Measurements from ENCODE around the gene WASF2. TPM values are rescaled to one million over a fixed set of nuclear protein-coding genes. Genes with fewer than 3 reads are reported as not detected.

Gene WASF2
- total and polyA plus RNA-seq, 2 of the 4 experiments (the other 2 are of a cell fraction) = 7.9 to 45.4 TPM

DNA sequence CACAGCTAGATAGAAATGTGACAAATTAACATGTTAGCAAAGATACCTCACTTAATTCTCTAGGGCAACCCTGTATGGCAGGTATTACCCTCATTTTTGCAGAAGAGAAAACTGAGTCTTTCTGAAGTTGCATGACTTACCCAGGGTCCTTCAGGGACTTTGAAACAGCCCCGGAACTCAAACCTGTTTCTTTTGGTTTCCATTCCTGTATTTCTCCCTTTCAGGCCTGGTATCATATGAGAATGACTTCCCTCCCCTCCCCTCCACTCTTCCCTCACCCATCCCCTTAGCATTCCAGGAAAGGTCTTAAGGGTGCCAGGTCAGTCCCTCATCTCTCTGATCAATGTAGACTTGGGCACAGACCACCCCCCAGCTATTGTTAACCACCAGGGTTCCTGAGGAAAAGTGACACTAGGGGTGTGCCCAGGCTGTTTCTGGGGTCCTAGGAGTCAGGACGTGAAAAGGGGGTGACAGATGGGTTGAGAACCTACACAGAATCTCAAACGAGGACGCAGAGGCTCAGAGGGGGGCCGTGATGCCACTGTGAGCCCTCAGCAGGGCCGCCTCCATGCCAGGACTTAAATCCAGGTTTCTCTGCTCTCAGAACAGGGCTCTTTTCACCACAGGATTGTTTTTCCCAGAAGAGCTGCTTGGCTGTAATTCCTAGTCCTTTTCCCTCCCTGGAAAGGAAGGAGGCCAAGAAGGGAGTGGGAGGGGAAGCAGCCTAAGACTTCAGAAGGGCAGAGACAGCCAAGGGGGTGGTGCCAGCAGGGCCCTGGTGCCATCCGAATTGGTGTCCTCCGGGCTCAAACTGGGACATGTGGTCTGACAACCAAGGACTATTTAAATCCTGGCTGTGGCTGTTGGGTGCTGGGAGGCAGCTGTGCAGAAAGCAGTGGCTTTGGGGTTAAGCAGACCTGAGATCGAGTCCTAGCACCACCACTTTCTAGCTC, 2.1 kb upstream of the WASF2 start:
- no peak for ATAC-seq (ENCODE audit: low read depth)
- H4K5ac ChIP-seq (ENCODE audit: low read depth, low read length) = peak overlapping the region; percentile 45
- 0 out of 2 replicates have a peak overlapping the region, but pooled peaks have one; percentile 5 for H3K4ac ChIP-seq (ENCODE audit: low read depth, low read length)
- no peak overlapping the region for H3K23ac ChIP-seq (ENCODE audit: low read depth, low read length)
- POLR2A ChIA-PET (ENCODE audit: unreplicated experiment) = no interaction called here
- no peak for TF ChIP-seq MAFK (IDR thresholded peaks at IDR 0.05; ENCODE audit: low read depth, low read length)
- TF ChIP-seq MXI1 (IDR thresholded peaks at IDR 0.05; ENCODE audit: borderline replicate concordance, low read depth, low read length) = no peak
- TF ChIP-seq, protein P1, sequence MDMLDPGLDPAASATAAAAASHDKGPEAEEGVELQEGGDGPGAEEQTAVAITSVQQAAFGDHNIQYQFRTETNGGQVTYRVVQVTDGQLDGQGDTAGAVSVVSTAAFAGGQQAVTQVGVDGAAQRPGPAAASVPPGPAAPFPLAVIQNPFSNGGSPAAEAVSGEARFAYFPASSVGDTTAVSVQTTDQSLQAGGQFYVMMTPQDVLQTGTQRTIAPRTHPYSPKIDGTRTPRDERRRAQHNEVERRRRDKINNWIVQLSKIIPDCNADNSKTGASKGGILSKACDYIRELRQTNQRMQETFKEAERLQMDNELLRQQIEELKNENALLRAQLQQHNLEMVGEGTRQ (IDR thresholded peaks at IDR 0.05; ENCODE audit: low read depth, low read length) = no peak
- peak overlapping the region; percentile 33 for H2AK9ac ChIP-seq (replicated peaks; ENCODE audit: low read depth, low read length, poor library complexity)
- H2BK15ac ChIP-seq (ENCODE audit: low read depth, low read length) = no peak overlapping the region
- H4K8ac ChIP-seq (ENCODE audit: low read depth in 2 of 2, low read length in 2 of 2) = peak overlapping the region; percentile 49 to 74; a peak in 3 of 4 replicates
- H3K56ac ChIP-seq (ENCODE audit: extremely low read depth, insufficient read depth, low read length) = no peak overlapping the region
- peaks cover 18% of the 10 kb centered on the region for H4K20me1 ChIP-seq (ENCODE audit: insufficient read depth, low read length)
- peaks cover 6% of the 10 kb centered on the region for H3K4me1 ChIP-seq (ENCODE audit: control insufficient read depth, insufficient read depth, low read length)
- no peaks in the 10 kb centered on the region for H3K27me3 ChIP-seq (ENCODE audit: control insufficient read depth, insufficient read depth, low read length)
- no peaks in the 10 kb centered on the region for H3K36me3 ChIP-seq (ENCODE audit: control insufficient read depth, insufficient read depth, low read length)
- no peak overlapping the region for H3K9ac ChIP-seq (ENCODE audit: low read depth, low read length)
- H3K9me1 ChIP-seq (ENCODE audit: insufficient read depth, low read length) = 0 out of 2 replicates have a peak, but pooled peaks cover 3% of the 10 kb centered on the region
- DNase-seq = no peak
- H2BK20ac ChIP-seq (ENCODE audit: low read depth, low read length) = no peak overlapping the region
- H2BK5ac ChIP-seq (ENCODE audit: low read depth, low read length, poor library complexity, severe bottlenecking) = no peak overlapping the region
- WGBS, 2 experiments (ENCODE audit: extremely low coverage in 2 of 2, insufficient read length in 1 of 2) = 67% methylated on average over 2 of the region's 9 CpGs; no CpG with 5 or more reads in 1 of the 2 experiments
- H3K4me2 ChIP-seq (ENCODE audit: low read depth, low read length) = no peak overlapping the region
- dilution Hi-C loops (cut with HindIII; ENCODE audit: low sequenced_read_pairs, unreplicated experiment) = no loop called here
- H3K18ac ChIP-seq (ENCODE audit: low read depth, low read length) = no peak overlapping the region
- H3K27ac ChIP-seq (ENCODE audit: insufficient read depth, low read length) = no peak overlapping the region; the same call in 1 of the 2 replicates
- no peak overlapping the region; the same call in 1 of the 2 replicates for H2AK5ac ChIP-seq (ENCODE audit: low read depth, low read length)
- no peaks in the 10 kb centered on the region for H3K9me3 ChIP-seq (ENCODE audit: control insufficient read depth, insufficient read depth, low read length)
- CTCF ChIA-PET = no interaction called here
- intact Hi-C loops (cut with micrococcal nuclease) = no loop called here
- H3K4me3 ChIP-seq (ENCODE audit: insufficient read depth, low read depth, low read length) = no peak overlapping the region
- no peak overlapping the region for H2BK120ac ChIP-seq (ENCODE audit: low read depth, low read length)
- in situ Hi-C loops (cut with MboI; ENCODE audit: low sequenced_read_pairs) = no loop called here
- peaks cover 0 to 18% of the 10 kb centered on the region in 2 experiments; a peak in 1 of 4 replicates for H3K79me1 ChIP-seq (ENCODE audit: low read depth in 1 of 2, low read length in 2 of 2)
- no peak overlapping the region for H3K14ac ChIP-seq (replicated peaks; ENCODE audit: low read depth, low read length)
- BruUV-seq (replicated peaks) = no TSS peak
- peak overlapping the region; percentile 72 for H2AFZ ChIP-seq (replicated peaks; ENCODE audit: low read length, poor library complexity)
- H4K91ac ChIP-seq (ENCODE audit: insufficient read depth, low read depth, low read length) = no peak overlapping the region
